Measurements from ENCODE around the gene SLC47A1.

SLC47A1 gene

DNA sequence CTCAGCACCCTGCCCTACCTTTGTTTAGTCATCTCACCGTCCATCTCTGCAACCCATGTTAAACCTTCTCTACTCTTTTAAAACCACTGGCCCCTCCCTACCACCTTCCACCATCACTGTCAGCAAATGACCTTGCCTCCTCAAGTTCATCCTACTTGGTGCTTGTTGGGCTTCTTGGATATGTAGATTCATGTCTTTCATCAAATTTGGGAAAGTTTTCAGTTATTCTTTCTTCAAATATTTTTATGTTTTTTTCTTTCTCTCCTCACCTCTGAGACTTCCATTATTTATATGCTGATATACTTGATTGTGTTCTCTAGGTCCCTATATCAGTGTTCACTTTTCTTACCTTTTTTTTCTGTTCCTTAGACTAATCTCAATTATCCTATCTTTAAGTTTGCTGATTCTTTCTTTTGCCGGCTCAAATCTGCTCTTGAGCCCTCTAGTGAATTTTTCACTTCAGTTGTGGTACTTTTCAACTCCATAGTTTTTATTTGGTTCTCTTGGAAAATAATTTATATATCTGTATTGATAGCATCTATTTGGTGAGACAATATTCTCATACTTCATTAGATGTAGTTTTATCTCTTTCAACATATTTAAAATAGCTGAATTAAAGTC is 86.2 kb downstream of the SLC47A1 start:
- Histone ChIP-seq H3K27ac (ENCODE audit: extremely low read depth, low read depth, low read length) (no peak overlapping the region), H3K36me3 (ENCODE audit: control insufficient read depth in 2 of 2, insufficient read depth in 1 of 2, low read length in 2 of 2) (no peaks in the 10 kb centered on the region), H3K4me1 (ENCODE audit: control insufficient read depth, insufficient read depth, low read length) (no peaks in the 10 kb centered on the region), H3K9me3 (ENCODE audit: control insufficient read depth, insufficient read depth, low read depth, low read length) (peaks cover 7% of the 10 kb centered on the region; the same call in 1 of the 2 replicates), H3K4me3 (ENCODE audit: low read depth, low read length) (no peak overlapping the region)
- ChIA-PET CTCF (interaction anchor here (0.9 kb wide), 1 partner anchor 147 kb away, joined by 3 read pairs; no protein-coding TSS in a partner anchor), POLR2A (no interaction called here)
- TF ChIP-seq KLF8 (tag by site-specific recombination; IDR thresholded peaks at IDR 0.05) (peak; percentile 13; the same call in 1 of the 2 replicates), ZNF610 (tag by site-specific recombination; IDR thresholded peaks at IDR 0.05; ENCODE audit: borderline replicate concordance) (peak; percentile 64; the same call in 1 of the 2 replicates), ZNF777 (tag by site-specific recombination; IDR thresholded peaks at IDR 0.05; ENCODE audit: borderline replicate concordance) (no peak), ZNF558 (tag by site-specific recombination; IDR thresholded peaks at IDR 0.05) (peak; percentile 100), ZNF19 (tag by site-specific recombination; IDR thresholded peaks at IDR 0.05; ENCODE audit: low read depth) (no peak), SETDB1 (IDR thresholded peaks at IDR 0.05; ENCODE audit: insufficient read length, low read length) (peak; percentile 75), ZNF529 (tag by site-specific recombination; IDR thresholded peaks at IDR 0.05; ENCODE audit: insufficient replicate concordance) (peak; percentile 11)
- TF ChIP-seq, protein P1, sequence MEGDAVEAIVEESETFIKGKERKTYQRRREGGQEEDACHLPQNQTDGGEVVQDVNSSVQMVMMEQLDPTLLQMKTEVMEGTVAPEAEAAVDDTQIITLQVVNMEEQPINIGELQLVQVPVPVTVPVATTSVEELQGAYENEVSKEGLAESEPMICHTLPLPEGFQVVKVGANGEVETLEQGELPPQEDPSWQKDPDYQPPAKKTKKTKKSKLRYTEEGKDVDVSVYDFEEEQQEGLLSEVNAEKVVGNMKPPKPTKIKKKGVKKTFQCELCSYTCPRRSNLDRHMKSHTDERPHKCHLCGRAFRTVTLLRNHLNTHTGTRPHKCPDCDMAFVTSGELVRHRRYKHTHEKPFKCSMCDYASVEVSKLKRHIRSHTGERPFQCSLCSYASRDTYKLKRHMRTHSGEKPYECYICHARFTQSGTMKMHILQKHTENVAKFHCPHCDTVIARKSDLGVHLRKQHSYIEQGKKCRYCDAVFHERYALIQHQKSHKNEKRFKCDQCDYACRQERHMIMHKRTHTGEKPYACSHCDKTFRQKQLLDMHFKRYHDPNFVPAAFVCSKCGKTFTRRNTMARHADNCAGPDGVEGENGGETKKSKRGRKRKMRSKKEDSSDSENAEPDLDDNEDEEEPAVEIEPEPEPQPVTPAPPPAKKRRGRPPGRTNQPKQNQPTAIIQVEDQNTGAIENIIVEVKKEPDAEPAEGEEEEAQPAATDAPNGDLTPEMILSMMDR (tag by site-specific recombination; IDR thresholded peaks at IDR 0.05): no peak

GRCh38 chr17:19621697-19622096 is 88.0 kb downstream of the SLC47A1 start:
- Histone ChIP-seq H3K4me3 (ENCODE audit: low read depth, low read length) (no peak overlapping the region), H3K4me1 (ENCODE audit: control insufficient read depth, insufficient read depth, low read length) (no peaks in the 10 kb centered on the region), H3K27ac (ENCODE audit: extremely low read depth, low read depth, low read length) (no peak overlapping the region), H3K36me3 (ENCODE audit: control insufficient read depth in 2 of 2, insufficient read depth in 1 of 2, low read length in 2 of 2) (no peaks in the 10 kb centered on the region), H3K9me3 (ENCODE audit: control insufficient read depth, insufficient read depth, low read depth, low read length) (peaks cover 7% of the 10 kb centered on the region; the same call in 1 of the 2 replicates)
- ChIA-PET POLR2A (no interaction called here), CTCF (interaction anchor here (0.6 to 1.5 kb wide), 2 partner anchors 24 to 140 kb away, joined by 3 to 5 read pairs; no protein-coding TSS in a partner anchor)
- TF ChIP-seq ZBTB48 (tag by site-specific recombination; IDR thresholded peaks at IDR 0.05): no peak
- TF ChIP-seq ZNF677 (tag by site-specific recombination; IDR thresholded peaks at IDR 0.05): peak; percentile 95

DNA sequence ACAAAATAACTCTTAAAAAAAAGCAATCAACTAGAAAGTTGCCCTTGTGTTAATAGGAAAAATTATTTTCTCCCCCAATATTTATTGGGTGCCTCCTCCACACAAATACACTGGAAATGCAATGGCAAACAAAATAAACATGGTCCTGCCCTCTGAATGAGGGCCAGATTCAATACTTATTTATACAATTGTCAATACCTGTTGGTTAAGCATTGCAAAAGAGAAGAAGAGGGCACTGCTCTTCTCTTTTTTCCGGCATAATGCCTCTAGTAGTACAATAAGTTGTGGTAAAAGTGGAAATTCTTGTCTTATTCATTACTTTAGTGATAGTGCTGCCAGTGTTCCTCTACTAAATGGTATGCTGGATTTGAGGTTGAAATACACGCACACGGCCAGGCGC is 92.4 kb downstream of the SLC47A1 start:
- CTCF ChIA-PET: interaction anchor here (1.6 kb wide), 1 partner anchor 21 kb away, joined by 4 read pairs; no protein-coding TSS in a partner anchor
- POLR2A ChIA-PET: no interaction called here
- Histone ChIP-seq H3K4me1 (ENCODE audit: control insufficient read depth, insufficient read depth, low read length) (no peaks in the 10 kb centered on the region), H3K4me3 (ENCODE audit: low read depth, low read length) (no peak overlapping the region), H3K36me3 (ENCODE audit: control insufficient read depth in 2 of 2, insufficient read depth in 1 of 2, low read length in 2 of 2) (no peaks in the 10 kb centered on the region), H3K9me3 (ENCODE audit: control insufficient read depth, insufficient read depth, low read depth, low read length) (no peaks in the 10 kb centered on the region), H3K27ac (ENCODE audit: extremely low read depth, low read depth, low read length) (no peak overlapping the region)
- no peak for TF ChIP-seq ZNF223 (tag by site-specific recombination; IDR thresholded peaks at IDR 0.05)
- TF ChIP-seq PRDM1 (tag by site-specific recombination; IDR thresholded peaks at IDR 0.05): no peak
- TF ChIP-seq ZFP3 (tag by site-specific recombination; IDR thresholded peaks at IDR 0.05; ENCODE audit: low read depth): no peak
- TF ChIP-seq WT1 (tag by site-specific recombination; IDR thresholded peaks at IDR 0.05): no peak
- no peak for TF ChIP-seq ZNF248 (tag by site-specific recombination; IDR thresholded peaks at IDR 0.05)
- no peak for TF ChIP-seq ZNF121 (tag by site-specific recombination; IDR thresholded peaks at IDR 0.05)
- no peak for TF ChIP-seq GLI4 (tag by site-specific recombination; IDR thresholded peaks at IDR 0.05)

Measured in HEK293 (cell line).